HCT116 (cell line): Measurements from ENCODE around the gene ADGRL3. TPM values are rescaled to one million over a fixed set of nuclear protein-coding genes. Genes with fewer than 3 reads are reported as not detected.

Source experiments
- ATAC-seq: fragments of 200-7000 bp; cut with Tn5 transposase; 2 replicates; pipeline ENCODE4 v1.9.1; 2020; ENCODE audit warnings: mild to moderate bottlenecking, moderate library complexity
- BruUV-seq: library from RNA; stranded (reverse); fragments of 400-500 nt; replicated peaks from 2 replicates; lab custom pipeline; 2021; lab: Mats Ljungman, UMichigan
- CTCF ChIA-PET: fragments of 300-600 bp; sonication (Branson Sonifier 250); formaldehyde crosslinking; loops from one replicate; lab custom pipeline; 2021; ENCODE audit warnings: antibody characterized with exemption; lab: Charles Lee
- POLR2A ChIA-PET: fragments of 300-600, 350-600 bp; sonication (Branson Sonifier 250); formaldehyde crosslinking; loops from one replicate; lab custom pipeline; 2021; ENCODE audit warnings: antibody characterized with exemption; lab: Charles Lee
- RAD21 ChIA-PET, 2 experiments: fragments of 300-600 bp; sonication (Branson Sonifier 250); formaldehyde crosslinking; loops; one replicate each; lab custom pipeline; 2023; ENCODE audit warnings: low total read pairs in 2 of 2; ENCODE audit not compliant: uncharacterized antibody in 2 of 2, unreplicated experiment in 2 of 2, low non-redundant PET in 1 of 2; lab: Charles Lee
- DNase-seq: peaks from one replicate; pipeline ENCODE4 v3.0.0-alpha.2; 2010; ENCODE audit warnings: low read depth, low spot score
- H2AFZ ChIP-seq: fragments of 200-600 bp; shearing (Covaris generic), sonication (generic); 2 replicates; pipeline ENCODE4 v1.6.1; 2017; ENCODE audit warnings: low read depth, mixed run types, mixed read lengths, antibody characterized with exemption, low read length; ENCODE audit not compliant: poor library complexity, severe bottlenecking
- H3K27ac ChIP-seq: 2 replicates; pipeline ENCODE4 v1.5.1; 2012; ENCODE audit warnings: low read depth, low read length
- H3K27me3 ChIP-seq: fragments of 200-600 bp; sonication (generic); 2 replicates; pipeline ENCODE4 v1.6.1; 2016; ENCODE audit warnings: mixed run types, low read length, mixed read lengths; ENCODE audit not compliant: insufficient read depth
- H3K36me3 ChIP-seq, 2 experiments: fragments of 200-500 bp in 1 of 2; fragments of 200-600 bp in 1 of 2; sonication (Bioruptor generic) in 1 of 2; sonication (generic) in 1 of 2; 2 replicates each; pipeline versions ENCODE4 v1.5.1 to v1.6.1; 2014 to 2016; ENCODE audit warnings: low read length in 2 of 2, inconsistent platforms in 1 of 2, mixed read lengths in 1 of 2, mixed run types in 1 of 2; ENCODE audit not compliant: insufficient read depth in 2 of 2, control insufficient read depth in 1 of 2
- H3K4me1 ChIP-seq, 2 experiments: fragments of 200-600 bp in 1 of 2; sonication (generic) in 1 of 2; 2 replicates each; pipeline versions ENCODE4 v1.5.1 to v1.6.1; 2012 to 2017; ENCODE audit warnings: low read length in 2 of 2, inconsistent platforms in 1 of 2, mild to moderate bottlenecking in 1 of 2, mixed read lengths in 1 of 2, mixed run types in 1 of 2, moderate library complexity in 1 of 2; ENCODE audit not compliant: insufficient read depth in 2 of 2, control insufficient read depth in 1 of 2
- H3K4me2 ChIP-seq: fragments of 200-600 bp; sonication (generic); 2 replicates; pipeline ENCODE4 v1.6.1; 2017; ENCODE audit warnings: mixed run types, low read length, mixed read lengths
- H3K4me3 ChIP-seq, 2 experiments: fragments of 200-600 bp in 1 of 2; sonication (generic) in 1 of 2; replicated peaks in 1 of 2; 2 replicates each; pipeline ENCODE4 v1.5.1; 2011 to 2016; ENCODE audit warnings: low read length in 2 of 2, control low read depth in 1 of 2, low read depth in 1 of 2, mild to moderate bottlenecking in 1 of 2, mixed read lengths in 1 of 2, mixed run types in 1 of 2
- H3K79me2 ChIP-seq: fragments of 200-600 bp; sonication (generic); 2 replicates; pipeline ENCODE4 v1.6.1; 2017; ENCODE audit warnings: mild to moderate bottlenecking, mixed run types, low read length, moderate library complexity, mixed read lengths; ENCODE audit not compliant: insufficient read depth
- H3K9ac ChIP-seq: fragments of 200-600 bp; sonication (generic); 2 replicates; pipeline ENCODE4 v1.6.1; 2016; ENCODE audit warnings: low read length, mixed read lengths
- H3K9me2 ChIP-seq: fragments of 200-600 bp; sonication (generic), shearing (Covaris generic); 2 replicates; pipeline ENCODE4 v1.6.1; 2017; ENCODE audit warnings: mixed run types, mild to moderate bottlenecking, moderate library complexity; ENCODE audit not compliant: insufficient read depth
- H3K9me3 ChIP-seq, 2 experiments: fragments of 200-500 bp in 1 of 2; fragments of 200-600 bp in 1 of 2; sonication (Bioruptor generic) in 1 of 2; sonication (generic) in 1 of 2; 2 replicates each; pipeline ENCODE4 v1.6.1; 2014 to 2017; ENCODE audit warnings: low read length in 2 of 2, mixed read lengths in 2 of 2, inconsistent platforms in 1 of 2, low read depth in 1 of 2, mild to moderate bottlenecking in 1 of 2, mixed run types in 1 of 2, moderate library complexity in 1 of 2; ENCODE audit not compliant: control insufficient read depth in 1 of 2, insufficient read depth in 1 of 2
- H4K20me1 ChIP-seq: fragments of 200-600 bp; sonication (generic), shearing (Covaris generic); 2 replicates; pipeline ENCODE4 v1.6.1; 2017; ENCODE audit warnings: mixed run types, mild to moderate bottlenecking, moderate library complexity; ENCODE audit not compliant: insufficient read depth
- EZH2phosphoT487 ChIP-seq: fragments of 200-600 bp; IDR thresholded peaks from 2 replicates; pipeline ENCODE4 v1.6.1; 2018; ENCODE audit warnings: antibody characterized with exemption, borderline replicate concordance
- SP1 ChIP-seq: IDR thresholded peaks from 2 replicates; pipeline ENCODE4 v1.6.1; 2012; ENCODE audit warnings: low read depth
- SRF ChIP-seq: IDR thresholded peaks from 2 replicates; pipeline ENCODE4 v1.6.1; 2012; ENCODE audit warnings: low read depth
- ZFX ChIP-seq: fragments of 450-650 bp; IDR thresholded peaks from 2 replicates; pipeline ENCODE4 v1.6.1; 2017
- intact Hi-C: fragments of 100-400 bp; cut with micrococcal nuclease; formaldehyde crosslinking; loops from 2 replicates; pipeline ENCODE4 v1.10.0; 2022
- total RNA-seq: library from RNA; stranded (reverse); gene quantifications from one replicate; pipeline ENCODE4 v1.2.1, GENCODE V29; 2021; ENCODE audit not compliant: unreplicated experiment
- TF ChIP-seq, protein P1 (sequence below): IDR thresholded peaks from 2 replicates; pipeline ENCODE4 v1.6.1; 2012

The ADGRL3 gene
- total RNA-seq, 1 experiment from 2014 or later = not detected

DNA sequence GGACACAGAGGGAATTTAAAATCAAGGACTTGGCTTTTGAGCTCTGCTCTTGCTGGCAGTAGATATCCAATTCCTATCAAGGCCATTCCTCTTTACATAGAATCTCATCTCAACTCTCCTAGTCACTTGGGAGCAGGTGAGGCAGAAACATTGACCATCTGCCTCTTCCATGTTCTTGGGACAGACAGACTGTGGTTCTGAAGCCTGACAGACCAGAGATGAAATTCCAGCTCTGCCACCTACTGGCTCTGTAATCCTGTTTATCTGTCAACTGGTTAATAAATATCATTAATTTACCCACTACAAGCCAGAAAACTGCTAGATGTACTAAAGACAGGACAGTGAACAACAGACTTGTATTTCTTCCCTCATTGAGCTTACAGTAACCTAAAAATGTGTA lies 300.8 kb downstream of the ADGRL3 start (continued):
- TF ChIP-seq, protein P1, sequence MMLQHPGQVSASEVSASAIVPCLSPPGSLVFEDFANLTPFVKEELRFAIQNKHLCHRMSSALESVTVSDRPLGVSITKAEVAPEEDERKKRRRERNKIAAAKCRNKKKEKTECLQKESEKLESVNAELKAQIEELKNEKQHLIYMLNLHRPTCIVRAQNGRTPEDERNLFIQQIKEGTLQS = no peak
- TF ChIP-seq SP1 = no peak
- TF ChIP-seq SRF = no peak

DNA sequence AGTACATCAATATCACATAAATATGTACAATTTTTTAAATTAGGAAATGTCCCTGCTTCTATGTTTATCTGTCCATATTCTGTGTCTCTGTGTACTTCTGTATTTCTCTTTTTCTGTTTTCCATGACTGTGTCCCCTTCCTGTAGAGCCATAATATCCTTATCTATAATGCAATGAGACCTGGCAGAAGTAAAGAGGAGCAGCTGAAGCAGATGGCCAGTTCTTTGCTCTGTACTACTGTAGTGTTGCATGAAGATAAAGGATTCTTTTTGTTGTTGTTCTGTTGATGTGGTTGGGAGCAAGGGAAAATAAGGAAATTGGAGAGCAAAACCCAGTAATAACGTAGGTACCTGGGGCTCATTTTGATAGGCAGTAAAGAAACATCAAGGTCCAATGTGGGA lies 301.7 kb downstream of the ADGRL3 start:
- no peaks in the 10 kb centered on the region for H3K4me1 ChIP-seq
- ChIA-PET RAD21 (no interaction called here), POLR2A (no interaction called here), CTCF (no interaction called here)
- no peaks in the 10 kb centered on the region for H3K27me3 ChIP-seq
- no peak for ATAC-seq
- H3K27ac ChIP-seq = no peak overlapping the region
- H3K9me3 ChIP-seq = peaks cover 4 to 9% of the 10 kb centered on the region in 2 experiments; a peak in 3 of 4 replicates
- H3K9me2 ChIP-seq = no peaks in the 10 kb centered on the region
- H3K9ac ChIP-seq = no peak overlapping the region
- H3K36me3 ChIP-seq = no peaks in the 10 kb centered on the region
- TF ChIP-seq SP1 (no peak), ZFX (no peak)
- BruUV-seq = no TSS peak
- intact Hi-C loops = no loop called here
- no peak overlapping the region for H2AFZ ChIP-seq
- no peaks in the 10 kb centered on the region for H4K20me1 ChIP-seq
- no peaks in the 10 kb centered on the region for H3K79me2 ChIP-seq
- H3K4me3 ChIP-seq = no peak overlapping the region
- DNase-seq = no peak
- no peak overlapping the region for H3K4me2 ChIP-seq

DNA sequence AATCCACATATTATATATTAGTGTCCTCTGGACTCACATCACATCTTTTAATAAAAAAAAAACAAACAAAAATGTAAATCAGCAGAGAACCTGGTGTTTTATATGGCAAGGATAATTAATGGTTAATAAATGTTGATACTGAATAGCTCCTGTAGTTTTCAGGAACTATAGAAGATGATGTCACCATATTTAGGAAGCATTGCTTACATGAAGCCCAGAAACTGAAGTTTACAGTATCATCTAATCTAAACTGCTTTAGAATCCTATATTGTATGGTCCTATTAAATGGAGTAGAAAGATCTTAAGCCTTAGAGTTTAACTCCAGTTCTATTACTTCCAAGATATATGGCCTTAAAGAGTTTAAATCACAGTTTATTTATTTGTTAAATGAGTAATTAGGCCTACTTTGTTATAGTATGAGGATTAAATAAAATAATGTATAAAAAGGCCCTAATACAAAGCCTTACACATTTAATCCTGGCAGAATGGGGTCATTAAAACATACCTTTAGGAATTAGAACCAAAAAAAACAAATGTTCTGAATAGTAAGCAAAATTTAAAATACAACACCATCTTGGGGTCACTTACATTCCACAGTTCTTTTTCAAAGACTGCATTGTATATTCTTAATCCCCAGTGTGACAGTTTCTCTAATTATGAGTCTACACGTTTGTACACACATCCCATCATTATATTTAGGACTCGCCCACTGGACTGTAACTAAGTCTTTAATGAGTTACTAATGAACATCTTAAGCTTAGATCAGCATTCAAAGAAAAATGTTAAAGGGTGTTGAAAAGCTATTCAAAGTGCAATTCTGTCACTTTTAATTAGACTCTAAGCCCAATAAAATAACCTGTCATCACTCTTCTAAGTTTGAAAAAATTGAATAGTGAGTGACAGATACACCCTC lies 305.9 kb downstream of the ADGRL3 start:
- ChIA-PET CTCF (no interaction called here), POLR2A (no interaction called here)

More for the DNA sequence above, 305.9 kb downstream of the ADGRL3 start:
- Histone ChIP-seq H3K4me3 (no peak overlapping the region), H3K4me1 (no peaks in the 10 kb centered on the region), H3K27me3 (no peaks in the 10 kb centered on the region), H3K9me3 (peaks cover 4 to 8% of the 10 kb centered on the region in 2 experiments; a peak in 2 of 4 replicates), H4K20me1 (no peaks in the 10 kb centered on the region), H3K79me2 (no peaks in the 10 kb centered on the region), H3K27ac (no peak overlapping the region), H3K9ac (no peak overlapping the region), H3K9me2 (no peaks in the 10 kb centered on the region), H3K36me3 (no peaks in the 10 kb centered on the region), H2AFZ (no peak overlapping the region), H3K4me2 (no peak overlapping the region)
- no peak for ATAC-seq
- TF ChIP-seq ZFX (no peak), EZH2phosphoT487 (no peak)
- DNase-seq = no peak
- BruUV-seq = no TSS peak
- intact Hi-C loops = no loop called here
- RAD21 ChIA-PET = no interaction called here
